ENCODE results near the gene NEU1. TPM values are rescaled to one million over a fixed set of nuclear protein-coding genes. Genes with fewer than 3 reads are reported as not detected.

Gene NEU1
- total RNA-seq, 1 donor, result 51.7 TPM

DNA sequence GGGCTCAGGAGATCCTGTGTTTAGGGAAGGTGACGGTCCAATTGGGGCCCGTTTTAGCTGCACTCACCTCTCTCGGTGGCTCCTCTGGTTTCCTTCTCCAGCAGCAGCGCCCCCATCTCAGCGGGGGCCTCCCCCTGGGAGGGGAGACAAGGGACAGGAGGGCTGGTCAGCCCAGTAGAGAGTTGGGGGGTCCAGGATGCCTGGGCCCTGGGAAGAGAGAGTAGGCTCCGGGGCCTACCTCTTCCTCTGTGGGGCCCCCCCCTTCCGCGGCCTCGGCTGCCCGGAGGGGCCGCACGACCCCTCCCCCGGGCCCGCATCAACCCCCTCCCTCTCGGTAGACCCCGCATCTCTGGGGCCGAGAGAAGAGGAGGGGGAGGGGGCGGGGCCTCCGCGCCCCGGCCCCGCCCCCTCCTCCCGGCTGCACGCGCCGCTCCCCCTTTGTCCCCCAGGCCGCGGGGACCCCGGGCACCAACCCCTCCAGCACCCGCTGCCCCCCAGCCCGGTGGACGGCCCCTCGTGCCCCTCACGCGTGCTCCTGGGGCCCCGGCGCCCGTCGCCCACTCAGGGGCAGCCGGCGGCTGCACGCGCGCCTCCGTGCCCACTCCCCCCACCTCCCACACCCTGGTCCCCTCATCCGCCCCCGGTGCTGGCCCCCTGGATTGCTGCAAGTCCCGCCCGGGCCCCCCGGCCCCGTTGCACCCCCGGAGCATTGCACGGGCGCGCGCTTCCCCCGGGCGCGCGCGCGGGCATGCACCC, 34.4 kb upstream of the NEU1 start:
- peak in 1 of 3 donors; percentile 16 for DNase-seq (ENCODE audit: low read depth in 2 of 3, low spot score in 2 of 3)

DNA sequence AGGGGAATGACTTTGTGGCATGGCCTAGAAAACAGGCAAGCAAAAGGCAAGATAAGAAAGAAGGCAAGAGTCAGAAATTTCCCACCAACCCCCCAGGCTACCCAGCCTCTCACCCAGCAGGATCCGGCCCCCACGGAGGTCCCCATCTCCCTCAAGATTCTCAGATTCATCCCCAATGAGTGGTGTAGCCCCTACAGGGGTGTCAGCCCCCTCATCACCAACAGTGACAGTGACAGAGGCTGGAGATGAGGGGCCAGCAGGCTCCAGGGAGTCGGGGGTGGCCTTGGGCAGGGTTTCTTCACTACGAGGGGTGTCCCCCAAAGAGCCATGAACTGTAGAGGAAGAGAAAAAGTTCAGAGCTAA, 33.9 kb upstream of the NEU1 start:
- DNase-seq (ENCODE audit: low read depth in 2 of 3, low spot score in 2 of 3), result no peak

DNA sequence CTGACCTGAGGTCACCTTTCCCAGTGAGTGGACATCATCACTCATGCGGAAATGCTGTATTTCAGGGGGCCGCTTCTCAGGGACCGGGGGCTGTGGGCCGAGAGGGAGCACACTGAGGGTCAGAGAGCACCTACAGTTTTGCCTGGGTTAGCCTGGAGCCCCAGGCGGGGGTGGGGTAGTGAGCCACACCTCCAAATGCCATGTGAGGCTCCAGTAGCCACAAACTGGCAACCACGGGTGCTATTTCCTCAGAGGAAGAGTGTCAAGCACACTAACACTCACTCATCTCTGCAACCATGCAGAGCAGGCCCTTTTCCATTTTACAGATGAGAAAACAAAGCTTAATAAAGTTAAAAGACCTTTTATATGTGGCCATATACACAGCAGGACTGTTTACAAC, 30.2 kb upstream of the NEU1 start:
- no peak for DNase-seq (ENCODE audit: low read depth in 2 of 3, low spot score in 2 of 3)

DNA sequence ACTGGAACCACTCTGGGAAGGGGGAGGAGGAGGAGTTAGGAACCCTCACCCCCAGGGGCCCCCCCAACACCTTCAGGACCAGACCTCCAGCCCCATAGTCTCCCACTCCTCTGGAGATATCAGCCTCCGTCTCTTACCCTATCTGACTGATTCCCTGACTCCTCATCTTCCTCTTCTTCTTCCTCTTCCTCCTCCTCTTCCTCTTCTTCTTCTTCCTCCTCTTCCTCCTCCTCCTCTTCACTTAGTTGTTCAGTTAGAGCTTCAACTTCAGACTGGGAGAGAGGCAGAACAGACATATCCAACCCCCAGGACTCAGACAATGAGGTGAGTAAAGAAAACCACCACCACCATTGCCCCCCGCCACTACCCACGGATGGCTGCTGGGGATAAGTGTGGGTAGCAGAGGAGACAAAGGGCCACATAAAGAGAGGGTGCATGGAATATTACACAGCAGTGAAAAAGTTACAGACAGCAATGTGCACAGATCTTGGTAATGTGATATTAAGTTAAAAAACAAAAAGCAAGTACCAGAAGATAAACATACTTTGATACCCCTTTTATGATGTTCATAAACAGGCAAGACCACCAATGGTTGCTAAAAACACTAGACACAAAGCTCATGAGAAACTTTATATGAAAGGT, 26.8 kb upstream of the NEU1 start:
- DNase-seq (ENCODE audit: low read depth in 2 of 3, low spot score in 2 of 3), result no peak

DNA sequence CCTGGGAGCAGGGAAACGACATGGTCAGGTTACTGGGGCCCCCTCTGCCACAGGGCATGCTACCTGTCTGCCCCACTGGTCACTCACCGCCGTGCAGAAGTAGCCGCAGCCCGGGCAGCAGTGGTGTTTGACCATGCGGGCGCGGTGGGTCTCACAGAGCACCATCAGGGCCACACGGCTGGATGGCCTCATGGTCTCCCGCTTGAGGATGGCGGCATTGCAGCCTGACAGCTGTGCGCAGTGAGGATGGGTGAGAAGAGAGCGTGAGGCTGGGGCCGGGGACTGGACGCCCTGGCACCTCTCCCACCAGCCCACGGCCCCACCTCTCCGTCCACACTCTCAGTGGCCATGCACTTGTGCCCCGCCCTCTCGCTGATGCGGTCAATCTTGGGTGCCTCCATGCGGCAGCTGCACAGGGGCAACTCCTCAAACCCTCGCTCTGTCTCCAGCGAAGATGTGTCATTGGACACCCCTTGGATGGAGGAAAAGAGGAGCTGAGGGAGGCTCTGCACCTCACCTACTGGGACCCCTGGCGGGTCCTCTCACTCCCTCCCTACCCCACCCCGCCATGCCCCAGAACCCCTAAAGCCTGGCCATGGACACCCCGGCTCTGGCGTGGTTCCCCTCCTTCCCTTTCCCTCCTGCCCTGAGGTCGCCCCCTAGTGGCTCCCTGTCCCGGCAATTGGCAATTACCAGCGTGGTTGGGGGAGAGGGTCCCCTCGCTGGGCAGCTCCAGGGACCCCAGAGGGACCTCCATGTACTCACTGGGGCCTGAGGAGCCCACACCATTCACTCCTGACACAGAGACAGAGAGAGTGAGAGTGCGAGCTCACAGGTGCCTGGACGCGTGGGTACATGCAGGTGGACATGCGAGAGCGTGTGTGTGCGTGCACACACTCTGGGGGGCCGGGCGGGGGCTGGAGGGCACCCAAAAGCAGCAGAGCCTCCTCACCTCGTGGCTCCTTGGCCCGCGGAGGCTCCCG, 25.9 kb upstream of the NEU1 start:
- peak in 2 of 3 donors; percentile 44 to 61 for DNase-seq (ENCODE audit: low read depth in 2 of 3, low spot score in 2 of 3)

DNA sequence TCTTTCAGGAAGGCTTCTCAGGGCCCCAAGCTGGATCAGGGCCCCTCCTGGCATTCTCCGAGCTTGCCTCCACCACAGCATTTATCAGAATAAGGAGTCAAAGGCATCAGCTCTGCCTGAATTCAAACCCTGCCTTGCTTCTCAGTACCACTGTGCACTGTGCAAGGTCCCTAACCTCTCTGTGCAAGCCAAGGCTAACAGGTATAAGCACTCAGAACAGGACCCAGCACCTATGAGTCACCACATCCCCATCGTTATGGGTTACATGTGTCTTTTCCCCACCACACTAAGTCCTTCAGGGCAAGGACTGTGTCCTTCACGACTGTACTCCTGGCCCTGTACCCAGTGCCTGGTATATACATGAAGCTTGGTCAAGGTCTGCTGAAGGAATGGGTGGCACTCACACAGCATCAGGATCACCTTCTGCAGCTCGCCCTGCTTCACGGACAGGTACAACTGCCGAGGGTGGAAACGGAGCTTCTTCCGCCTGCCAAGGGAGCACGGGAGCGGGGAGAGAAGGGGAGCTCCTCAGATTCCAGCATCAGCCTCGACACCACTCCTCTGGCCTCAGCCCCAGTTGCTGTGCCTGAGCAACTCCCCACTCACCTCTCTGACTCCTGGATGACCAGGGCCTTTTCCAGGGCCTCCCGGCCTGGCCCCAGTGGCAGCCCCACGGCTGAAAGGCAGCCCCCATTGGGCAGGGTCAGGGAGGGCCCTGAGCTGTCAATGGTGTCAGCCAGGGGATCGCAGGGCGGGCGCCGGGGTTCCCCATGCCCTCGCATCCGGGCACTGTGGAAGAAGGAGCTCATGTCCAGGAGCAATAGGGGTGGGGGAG, 24.8 kb upstream of the NEU1 start:
- no peak for DNase-seq (ENCODE audit: low read depth in 2 of 3, low spot score in 2 of 3)

DNA sequence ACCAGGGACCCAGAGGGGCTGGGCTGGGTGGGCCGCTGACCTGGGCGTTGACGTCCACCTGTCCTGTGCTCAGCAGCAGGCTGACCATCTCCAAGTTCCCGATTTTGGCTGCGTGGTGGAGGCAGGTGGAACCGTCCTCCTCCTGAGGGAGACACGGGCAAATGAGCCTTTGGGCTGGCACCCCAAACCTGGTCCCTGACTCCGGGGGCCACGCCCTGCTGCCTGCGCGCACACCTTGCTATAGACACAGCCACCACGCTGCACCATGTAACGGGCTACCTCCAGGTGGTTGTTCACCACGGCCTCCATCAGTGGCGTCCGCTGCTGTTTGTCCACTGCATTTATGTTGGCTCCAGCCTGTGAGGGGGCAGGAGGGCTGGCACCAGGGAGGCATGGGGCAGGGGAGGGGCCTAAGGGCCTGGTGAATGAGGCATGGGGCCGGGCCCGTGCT, 23.9 kb upstream of the NEU1 start:
- no peak for DNase-seq (ENCODE audit: low read depth in 2 of 3, low spot score in 2 of 3)

DNA sequence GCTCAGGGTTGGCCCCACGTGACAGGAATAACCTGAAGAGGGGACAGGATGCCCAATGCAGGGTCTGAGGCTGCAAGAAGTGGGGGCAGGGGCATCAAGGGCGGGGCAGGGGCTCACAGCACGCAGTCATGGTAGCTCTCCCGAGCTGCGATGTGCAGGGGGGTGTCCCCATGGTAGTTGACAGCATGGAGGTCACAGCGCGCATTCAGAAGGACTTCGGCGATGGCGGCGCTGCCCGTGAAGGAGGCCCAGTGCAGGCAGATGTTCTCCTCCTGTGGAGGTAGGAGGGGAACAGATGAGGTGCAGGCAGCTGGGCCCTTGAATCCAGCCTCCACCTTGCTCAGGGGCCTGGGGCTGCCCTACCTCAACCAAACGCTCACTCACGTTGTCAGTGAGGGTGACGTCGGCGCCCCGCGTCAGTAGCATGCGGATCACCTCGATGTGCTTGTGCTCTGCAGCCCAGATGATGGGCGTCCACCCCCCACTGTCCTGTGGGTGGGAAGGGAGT, 22.0 kb upstream of the NEU1 start:
- no peak for DNase-seq (ENCODE audit: low read depth in 2 of 3, low spot score in 2 of 3)

DNA sequence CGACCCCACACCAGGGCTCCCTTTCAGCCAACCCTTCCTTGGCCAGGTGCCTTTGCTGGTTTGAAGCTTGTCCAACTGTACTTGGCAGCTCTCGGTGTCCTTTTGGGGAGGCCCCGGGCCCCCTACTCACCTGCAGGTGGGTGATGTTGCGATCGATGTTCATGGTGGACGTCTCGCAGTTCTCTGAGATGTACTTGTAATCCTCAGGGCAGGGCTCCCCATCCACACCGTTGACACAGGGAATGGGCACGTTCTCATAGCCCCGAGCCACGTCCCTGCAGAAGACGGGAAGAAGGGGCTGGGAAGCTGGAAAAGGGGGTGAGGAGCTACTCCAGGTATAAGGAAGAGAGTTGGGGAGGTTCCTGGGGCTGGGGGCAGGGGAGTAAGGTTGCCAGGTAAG, 21.1 kb upstream of the NEU1 start:
- DNase-seq (ENCODE audit: low read depth in 2 of 3, low spot score in 2 of 3), result no peak

DNA sequence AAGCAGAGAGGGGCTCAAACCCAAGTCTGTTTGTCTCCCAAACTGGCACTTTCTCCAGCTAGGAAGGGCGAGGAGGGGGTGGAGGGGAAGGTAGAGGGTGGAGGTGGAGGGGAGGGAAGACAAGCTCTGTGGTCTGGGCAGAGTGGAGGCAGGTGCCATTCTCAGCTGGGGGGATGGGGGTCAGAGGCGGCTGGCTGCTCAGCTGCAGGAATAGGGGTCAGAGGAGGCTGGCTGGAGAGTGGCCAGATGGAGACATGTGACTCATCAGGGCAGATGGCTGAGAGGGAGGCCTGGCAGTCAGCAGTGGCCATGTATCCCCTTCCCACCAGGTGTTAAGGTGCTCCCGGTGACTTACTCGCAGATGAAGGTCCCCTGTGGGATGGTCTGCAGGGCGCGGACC, 19.7 kb upstream of the NEU1 start:
- DNase-seq (ENCODE audit: low read depth in 2 of 3, low spot score in 2 of 3), result no peak

DNA sequence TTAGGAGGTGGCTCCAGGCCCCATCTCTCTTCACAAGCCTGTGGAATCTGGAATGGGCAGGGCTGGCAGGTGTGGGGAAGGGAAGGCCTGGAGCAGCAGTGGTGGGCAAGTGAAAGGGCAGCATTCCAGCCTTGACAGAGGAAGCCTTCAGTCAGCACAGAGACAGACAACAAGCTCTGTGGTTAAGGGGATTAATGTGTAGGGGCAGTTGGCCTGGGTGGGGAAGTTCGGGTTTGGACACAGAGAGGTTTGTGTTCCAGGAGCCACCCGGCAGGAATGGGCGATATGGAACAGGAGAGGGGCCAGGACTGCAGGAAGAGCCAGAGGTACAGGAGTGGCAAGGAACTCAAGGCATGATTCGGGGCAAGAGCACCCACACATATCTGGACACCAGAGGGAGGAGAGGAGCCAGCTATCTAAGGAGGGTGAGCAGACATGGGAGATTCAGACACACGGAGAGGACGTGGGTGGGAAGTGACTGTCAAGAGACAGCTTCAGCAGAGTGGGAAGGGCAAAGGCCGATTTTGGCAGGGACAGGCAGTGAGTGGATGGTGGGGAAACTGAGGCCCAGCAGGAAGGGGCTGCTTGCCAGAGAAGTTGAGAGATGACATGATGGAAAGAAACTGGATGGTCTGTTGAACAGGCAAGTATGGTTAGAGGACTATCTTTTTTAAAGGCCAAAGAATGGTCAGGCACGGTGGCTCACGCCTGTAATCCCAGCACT, 18.7 kb upstream of the NEU1 start:
- DNase-seq (ENCODE audit: low read depth in 2 of 3, low spot score in 2 of 3), result no peak

DNA sequence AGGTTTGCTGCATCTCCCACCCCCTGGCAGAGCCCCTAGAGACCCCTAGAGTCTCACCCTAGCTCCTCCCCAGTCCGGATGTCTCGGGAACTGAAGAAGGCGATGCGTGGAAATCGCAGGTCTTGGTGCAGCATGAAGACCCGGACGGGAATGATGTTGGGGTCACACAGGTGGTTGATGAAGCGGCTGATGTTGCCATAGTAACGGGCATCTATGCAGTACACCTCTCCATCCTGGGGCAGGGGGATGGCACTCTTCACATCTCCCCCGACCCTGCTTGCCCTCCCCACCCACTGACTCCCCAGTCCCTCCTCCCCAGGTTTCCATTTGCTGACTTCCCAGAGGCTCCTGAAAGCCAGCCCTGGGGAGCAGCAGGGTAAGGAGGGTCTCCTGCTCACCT, 18.0 kb upstream of the NEU1 start:
- DNase-seq (ENCODE audit: low read depth in 2 of 3, low spot score in 2 of 3), result no peak

DNA sequence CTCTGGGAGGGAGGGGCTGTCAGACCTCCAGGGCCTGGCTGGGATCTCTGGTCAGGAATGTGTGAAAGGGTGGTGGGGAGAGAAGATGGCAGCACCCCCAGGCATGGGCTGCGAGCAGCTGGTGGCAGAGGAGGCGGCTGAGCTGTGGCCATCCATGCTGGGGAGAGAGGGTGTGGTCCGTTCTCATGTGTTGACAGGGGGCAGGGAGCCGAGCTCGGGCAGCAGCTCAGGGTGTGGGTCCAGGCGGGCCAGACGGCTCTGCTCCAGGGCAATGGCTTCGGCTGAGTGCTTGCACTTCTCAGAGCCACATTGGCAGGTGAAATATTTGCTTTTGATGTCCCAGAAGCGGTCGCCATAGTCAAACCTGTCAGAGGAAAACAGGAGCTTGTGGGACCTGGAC, 17.3 kb upstream of the NEU1 start:
- no peak for DNase-seq (ENCODE audit: low read depth in 2 of 3, low spot score in 2 of 3)

DNA sequence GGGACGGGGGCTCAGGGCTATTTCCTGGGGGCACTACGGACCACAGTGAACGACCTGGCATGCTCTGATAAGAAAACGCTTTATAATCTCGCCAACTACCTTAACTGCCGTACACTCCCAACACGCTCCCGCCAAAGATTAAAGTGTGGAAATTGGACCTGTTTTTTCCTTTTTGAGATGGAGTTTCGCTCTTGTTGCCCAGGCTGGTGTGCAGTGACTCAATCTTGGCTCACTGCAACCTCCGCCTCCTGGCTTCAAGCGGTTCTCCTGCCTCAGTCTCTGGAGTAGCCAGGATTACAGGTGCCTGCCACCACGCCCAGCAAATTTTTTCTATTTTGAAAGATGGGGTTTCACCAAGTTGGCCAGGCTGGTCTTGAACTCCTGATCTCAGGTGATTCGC, 16.5 kb upstream of the NEU1 start:
- DNase-seq (ENCODE audit: low read depth in 2 of 3, low spot score in 2 of 3), result no peak

DNA sequence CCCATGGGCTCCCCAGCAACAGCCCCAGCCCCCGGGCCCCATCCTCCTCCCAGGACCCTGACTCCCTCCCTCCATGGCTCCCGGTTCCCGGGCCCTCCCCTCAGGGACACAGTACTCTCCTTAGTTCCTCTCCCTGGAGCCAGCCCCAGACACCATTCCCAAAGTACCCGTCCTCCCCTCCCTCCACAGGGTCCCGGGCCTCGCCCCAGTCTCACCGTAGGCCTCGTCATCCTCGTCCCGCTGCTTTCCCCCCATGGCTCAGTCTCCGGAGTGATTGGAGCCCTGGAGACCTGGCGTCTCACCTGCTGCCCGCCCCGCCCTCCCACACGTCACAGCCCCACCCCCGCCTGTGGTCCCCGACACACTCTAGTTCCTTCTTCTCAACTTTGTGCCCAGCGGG, 16.1 kb upstream of the NEU1 start, which contains the start of gene SLC44A4:
Gene SLC44A4 (minus strand): TSS at position 272 of the 400 bp plus-strand sequence. CDS start 17 bp downstream, at position 255.
- DNase-seq (ENCODE audit: low read depth in 2 of 3, low spot score in 2 of 3), result no peak

DNA sequence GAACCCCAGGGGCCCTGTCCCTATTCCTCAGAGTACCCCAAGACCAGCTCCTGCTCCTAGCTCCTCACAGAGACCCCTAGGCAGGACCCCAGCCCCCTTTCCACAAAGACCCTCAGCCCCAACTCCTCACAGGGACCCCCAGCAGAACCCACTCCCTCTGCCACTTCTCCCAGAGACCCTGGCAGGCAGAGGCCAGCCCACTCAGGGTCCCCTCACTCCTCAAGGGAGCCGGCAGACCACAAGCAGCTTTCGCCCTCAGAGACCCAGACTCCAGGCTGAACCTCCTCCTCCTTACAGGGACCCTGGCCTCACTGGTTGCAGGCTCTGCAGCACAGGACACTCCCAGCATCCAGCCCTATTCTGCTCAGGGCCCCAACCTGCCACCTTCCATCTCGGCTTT, 15.6 kb upstream of the NEU1 start:
- DNase-seq (ENCODE audit: low read depth in 2 of 3, low spot score in 2 of 3), result no peak

DNA sequence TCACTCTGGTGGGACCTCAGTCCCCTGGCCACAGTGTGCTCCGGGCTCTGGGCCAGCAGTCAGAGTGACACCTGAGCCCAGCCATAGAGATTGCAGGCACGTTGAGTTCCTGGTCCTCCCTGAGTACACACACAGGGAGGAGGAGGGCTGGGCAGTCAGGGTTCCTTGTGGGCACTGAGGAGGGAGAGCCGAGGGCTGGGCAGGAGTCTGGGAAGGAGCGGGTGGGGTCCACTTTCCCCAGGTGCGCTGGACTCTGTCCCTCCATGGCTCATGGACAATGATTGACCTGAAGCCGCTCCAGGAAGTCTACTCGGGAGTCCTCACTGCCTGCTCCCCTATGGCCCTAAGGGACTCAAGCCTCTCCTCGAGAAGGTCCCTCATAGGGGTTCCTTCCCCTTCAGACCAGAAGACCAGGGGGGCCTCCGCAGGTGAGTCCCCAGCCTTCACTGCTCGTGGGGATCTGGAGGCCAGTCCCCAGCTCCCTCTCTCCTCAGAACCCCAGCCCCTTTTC, 15.1 kb upstream of the NEU1 start:
- DNase-seq (ENCODE audit: low read depth in 2 of 3, low spot score in 2 of 3), result no peak

DNA sequence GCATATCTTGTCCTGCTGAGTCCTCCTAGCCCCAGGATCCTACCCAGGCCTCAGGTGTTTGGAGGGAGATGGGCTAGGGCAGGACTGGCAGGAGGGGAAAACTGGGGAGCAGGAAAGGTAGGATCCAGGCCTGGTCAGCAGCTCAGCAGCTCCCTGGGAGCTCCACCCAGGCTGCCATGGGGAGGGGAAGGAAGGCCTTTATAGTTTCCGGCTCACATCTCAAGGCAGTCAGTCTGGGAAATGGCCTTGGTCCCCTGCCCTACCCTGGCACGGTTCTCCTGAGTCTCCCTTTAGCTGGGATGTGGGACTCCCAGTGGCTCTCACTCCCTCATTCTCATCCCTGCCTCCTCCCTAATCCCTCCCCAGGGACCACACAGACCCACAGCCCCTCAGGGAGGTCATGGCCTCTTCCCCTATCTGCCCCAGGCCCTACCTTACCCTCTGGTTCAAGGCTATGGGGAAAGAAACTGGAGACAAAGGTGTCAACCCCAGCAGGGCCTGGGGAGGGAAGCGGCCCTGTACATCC, 14.6 kb upstream of the NEU1 start:
- DNase-seq (ENCODE audit: low read depth in 2 of 3, low spot score in 2 of 3), result no peak

DNA sequence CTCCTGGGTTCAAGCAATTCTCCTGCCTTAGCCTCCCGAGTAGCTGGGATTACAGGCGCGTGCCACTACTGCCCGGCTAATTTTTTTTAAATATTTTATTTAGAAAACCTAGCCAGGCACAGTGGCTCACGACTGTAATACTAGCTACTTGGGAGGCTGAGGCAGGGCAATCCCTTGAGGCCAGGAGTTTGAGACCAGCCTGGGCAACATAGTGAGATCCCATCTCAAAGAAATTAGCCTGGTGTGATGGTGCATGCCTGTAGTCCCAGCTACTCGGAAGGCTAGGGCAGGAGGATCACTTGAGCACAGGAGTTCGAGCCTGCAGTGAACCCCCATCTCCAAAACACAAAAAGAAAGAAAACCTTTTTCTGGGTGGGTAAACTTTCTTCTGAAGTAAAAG, 13.7 kb upstream of the NEU1 start:
- DNase-seq (ENCODE audit: low read depth in 2 of 3, low spot score in 2 of 3), result no peak

Measured in hematopoietic multipotent progenitor cell (in vitro differentiated cells).